DOHH2 (cell line): Measurements from ENCODE around the gene CCRL2.

ENCODE experiments used
- CTCF ChIP-seq: fragments of 200-600 bp; sonication (generic); IDR thresholded peaks from one replicate; pipeline ENCODE4 v1.5.1; 2014; ENCODE audit warnings: antibody characterized with exemption, mild to moderate bottlenecking, low read depth, low read length; ENCODE audit not compliant: poor library complexity, severe bottlenecking
- EZH2phosphoT487 ChIP-seq: fragments of 200-600 bp; sonication (generic); IDR thresholded peaks from 2 replicates; pipeline ENCODE4 v1.6.1; 2017; ENCODE audit warnings: borderline replicate concordance, mild to moderate bottlenecking, antibody characterized with exemption, low read length, moderate library complexity, mixed read lengths

GRCh38 chr3:46400000-46400734 is 6.9 kb upstream of the CCRL2 start:
- TF ChIP-seq CTCF = no peak
- no peak for TF ChIP-seq EZH2phosphoT487
